HG03439 (cell line): Measurements from ENCODE around the gene MTOR.
A peak's percentile ranks its signal among the peaks of the same experiment; 100 is the strongest.
"Not testable (repeated sequence)": the region's sequence is repeated elsewhere in the genome, so short reads cannot be mapped to it uniquely, and the experiment has no call there.

ENCODE experiments used
- ATAC-seq: cut with Tn5 transposase; IDR thresholded peaks from one replicate; pipeline ENCODE4 v1.9.1; 2021; ENCODE audit warnings: mild to moderate bottlenecking, moderate library complexity; ENCODE audit not compliant: unreplicated experiment

MTOR gene

DNA sequence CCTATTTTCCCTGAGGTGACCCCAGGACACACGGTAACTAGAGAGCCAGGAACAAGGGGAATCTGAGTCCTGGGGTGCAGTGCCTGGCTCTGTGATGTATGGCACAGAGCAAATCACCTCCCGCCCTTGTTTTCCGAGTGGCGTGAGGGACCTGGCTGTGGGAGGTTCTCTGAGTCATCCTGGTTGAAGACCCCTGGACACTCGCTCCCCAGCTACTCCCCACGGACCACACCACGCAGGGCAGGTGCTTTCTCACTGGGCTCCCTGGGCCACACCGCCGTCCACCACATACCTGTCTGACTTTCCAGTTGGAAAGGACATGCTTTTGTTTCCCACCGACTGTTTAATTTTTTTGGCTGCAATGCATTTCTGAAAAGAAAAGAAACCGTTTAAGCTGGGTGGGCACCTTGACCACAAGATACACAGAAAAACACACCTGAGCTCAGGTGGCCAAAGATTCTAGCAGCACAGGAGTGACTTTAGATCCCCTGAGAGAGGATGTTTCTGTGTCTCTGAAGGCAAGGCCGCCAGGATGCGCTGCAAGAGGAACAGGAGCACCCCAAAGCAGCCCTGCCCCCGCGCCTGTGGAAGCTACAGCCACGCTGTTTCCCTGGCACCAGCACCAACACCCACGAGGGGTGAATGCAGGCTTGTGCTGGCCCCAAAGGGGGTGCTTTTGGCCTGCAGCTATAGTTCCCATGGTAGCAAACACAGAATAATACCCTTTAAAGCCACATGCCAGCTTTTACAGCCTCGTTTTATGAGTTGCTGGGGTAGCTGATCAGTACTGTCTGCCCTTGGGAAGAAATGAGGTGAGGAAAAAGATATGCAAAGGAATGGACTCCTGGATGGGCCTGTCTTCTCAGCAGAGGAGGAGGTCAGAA lies 194.4 kb downstream of the MTOR start:
- ATAC-seq = no peak

DNA sequence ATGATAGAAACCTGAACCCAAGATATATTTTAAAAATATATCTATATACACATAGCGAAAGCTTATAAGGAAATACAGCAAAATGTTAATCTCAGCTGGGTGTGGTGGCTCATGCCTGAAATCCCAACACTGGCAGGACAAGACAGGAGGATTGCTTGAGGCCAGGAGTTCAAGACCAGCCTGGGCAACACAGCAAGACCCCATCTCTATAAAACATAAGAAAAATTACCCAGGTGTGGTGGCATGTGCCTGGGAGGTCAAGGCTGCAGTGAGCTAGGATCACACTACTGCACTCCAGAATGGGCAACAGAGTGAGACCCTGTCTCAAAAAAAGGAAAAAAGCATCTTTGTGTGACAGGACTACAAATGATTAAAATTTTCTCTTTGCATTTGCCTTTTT lies 196.6 kb downstream of the MTOR start:
- ATAC-seq = no peak

DNA sequence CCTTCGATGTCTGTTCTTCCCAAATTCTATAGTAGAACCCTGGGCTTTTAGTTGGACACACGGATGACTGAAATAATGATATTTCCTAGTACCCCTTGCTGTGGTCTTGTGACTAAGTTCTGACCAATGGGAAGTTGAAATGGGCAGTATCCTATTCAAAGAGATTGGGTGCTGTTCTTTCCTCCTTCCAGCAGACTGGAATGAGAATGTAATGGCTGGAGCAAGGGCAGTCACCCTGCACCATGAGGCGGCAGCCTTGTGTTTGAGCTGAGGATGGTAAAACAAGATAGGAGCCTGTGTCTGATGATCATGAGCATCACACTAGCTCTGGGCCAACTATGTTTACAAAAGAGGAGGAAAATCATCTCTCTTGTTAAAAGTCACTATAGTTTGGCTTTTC lies 197.4 kb downstream of the MTOR start:
- ATAC-seq = no peak

DNA sequence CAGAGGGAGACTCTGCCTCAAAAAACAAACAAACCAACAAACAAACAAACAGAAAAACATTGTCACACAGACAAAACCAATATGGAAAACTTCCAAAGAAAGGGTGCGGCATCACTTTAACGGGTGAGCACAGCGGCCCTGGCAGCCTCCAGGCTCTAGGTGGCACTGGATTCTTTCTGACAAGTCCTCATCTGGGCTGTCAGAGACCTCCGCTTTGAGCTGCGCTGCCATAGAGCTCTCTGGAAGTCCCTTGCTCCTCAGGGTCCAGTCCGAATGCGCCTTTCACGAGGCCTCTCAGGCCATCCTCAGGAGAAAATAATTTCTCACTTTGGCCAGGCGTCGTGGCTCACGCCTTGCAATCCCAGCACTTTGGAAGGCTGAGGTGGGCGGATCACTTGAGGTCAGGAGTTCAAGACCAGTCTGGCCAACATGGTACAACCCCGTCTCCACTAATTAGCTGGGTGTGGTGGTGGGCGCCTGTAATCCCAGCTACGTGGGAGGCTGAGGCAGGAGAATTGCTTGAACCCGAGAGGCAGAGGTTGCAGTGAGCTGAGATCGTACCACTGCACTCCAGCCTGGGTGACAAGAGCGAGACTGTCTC lies 198.3 kb downstream of the MTOR start:
- not testable (repeated sequence) for ATAC-seq

DNA sequence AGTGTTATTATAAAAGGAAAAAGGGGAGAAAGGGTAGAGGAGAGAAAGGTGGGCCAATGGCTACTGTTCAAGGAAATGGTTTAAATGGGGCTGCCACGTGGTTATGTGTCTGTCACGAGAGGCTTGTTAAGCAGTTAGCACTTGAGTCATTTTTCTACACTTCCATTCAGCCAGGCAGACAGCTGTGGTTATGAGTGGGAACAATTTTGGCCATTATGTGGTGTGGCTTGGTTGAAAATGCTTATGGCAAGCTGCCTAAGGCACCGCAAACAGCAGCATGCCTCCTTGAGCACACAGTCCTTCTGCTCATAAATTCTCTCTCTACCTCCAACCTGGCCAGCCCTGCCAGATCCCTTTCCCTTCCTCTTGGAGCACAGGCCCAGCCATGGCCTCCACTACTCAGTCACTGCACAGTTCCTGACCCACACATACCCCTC lies 199.4 kb downstream of the MTOR start:
- no peak for ATAC-seq

DNA sequence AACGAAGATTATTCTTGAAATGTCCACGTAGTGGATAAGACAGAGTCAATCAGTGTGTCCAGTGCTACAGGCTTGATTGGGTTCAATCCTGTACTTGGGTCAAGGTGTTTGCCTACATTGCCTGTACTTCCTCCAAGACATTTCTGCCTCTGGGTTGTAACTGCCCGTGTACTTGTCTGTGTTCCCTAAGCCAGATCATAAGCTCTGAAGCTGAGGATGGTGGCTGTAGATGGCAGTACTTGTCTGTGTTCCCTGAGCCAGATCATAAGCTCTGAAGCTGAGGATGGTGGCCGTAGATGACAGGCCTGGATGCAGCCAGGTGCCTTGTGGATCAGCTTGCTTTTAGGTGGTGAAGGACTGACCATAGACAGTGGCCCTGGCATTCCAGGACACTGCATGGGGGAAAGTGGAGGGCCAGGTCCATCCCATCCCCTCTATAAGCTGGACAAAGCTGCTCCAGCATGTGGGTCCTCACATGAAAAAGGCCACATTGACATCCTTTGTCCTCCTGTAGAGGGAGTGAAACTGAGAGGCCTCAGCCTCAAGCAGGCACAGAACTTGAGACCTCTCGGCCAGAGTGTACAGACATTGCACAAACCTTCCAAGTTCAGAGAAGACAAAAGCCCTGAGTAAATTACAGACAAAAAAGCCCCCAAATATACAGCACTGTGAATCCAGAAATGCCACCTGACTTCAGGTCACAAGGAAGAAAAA lies 200.5 kb downstream of the MTOR start:
- ATAC-seq = no peak

DNA sequence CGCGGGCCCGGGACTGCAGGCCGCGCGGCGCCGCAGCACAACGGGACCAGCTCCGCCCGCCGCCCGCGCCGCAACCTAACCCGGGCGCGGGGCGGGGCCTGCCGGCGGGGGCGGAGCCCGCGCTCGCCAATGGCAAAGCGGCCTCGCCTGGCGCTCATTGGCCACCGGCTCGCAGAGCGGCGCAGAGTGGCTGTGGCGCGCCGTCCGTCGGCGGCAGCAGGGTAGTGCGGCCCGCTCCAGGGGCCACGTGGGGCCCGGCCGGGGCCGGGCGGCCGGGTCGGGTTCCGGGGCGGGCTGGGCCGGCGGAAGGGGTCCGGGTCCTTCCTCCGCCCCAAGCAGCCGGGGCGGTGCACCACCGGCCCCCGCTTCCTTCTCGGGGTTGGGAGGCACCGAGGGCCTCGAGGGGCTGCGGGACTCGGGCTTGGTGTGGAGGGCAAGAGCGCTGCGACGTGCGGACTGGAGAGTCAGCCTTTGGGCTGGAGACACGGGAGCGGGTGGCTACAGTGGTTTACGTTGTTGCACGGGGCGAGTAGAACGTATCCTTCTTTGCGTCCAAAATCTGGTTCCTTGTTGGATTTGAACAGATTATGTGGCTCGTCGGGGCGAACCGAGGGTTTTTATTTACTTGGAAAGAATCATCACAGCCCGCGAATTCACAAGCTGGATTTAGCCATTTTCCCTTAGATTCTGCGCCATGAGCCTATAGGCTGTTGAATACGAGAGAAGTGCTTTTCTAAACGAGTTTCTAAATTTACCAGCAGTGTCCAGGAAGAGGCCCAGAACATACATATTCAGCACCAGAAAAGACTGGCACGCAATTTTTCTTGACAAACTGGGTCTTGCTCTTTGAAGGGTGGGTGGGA lies 202.2 kb downstream of the MTOR start, which contains the start of gene SRM:
SRM (minus strand) TSS at position 51 of the 863 bp plus-strand sequence. CDS start 75 bp downstream, outside the sequence.
- ATAC-seq = peak; percentile 81

DNA sequence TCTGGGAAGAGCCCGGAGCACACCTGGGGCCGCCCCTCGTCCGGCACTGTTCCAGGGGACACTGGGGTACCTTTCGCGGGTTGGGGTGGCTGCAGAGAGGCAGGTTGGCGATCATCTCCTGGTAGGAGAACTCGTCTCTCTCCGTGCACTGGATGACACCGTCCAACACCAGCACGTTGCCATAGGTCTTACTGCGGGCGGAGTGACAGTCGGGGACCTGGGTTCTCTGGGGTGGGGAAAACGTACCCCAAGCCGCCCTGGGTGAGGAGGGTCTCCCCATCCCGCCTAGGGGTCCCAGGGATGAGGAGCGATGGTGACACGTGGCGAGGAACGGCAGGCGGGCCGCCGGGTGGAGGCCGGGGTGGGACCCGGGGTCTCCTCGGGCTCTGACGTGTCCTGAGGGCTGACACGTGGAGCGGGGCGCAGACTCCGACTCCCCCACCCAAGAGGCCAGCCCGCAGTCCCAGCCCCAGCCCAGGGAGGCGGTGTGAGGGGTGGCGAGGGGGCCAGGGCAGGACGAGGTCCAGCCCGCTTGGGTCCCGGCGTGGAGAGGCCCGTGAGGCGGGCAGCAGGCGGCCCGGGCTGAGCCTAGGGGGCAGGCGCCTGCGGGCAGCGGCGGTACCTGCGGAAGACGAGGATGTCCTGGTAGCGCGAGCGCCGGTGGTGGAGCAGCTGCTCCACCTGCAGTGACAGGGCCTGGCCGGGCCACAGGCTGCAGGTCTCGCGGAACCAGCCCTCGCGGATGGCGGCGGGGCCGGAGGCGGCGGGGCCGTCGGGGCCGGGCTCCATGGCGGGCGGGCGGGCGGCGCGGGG lies 203.0 kb downstream of the MTOR start:
- ATAC-seq = peak; percentile 30

DNA sequence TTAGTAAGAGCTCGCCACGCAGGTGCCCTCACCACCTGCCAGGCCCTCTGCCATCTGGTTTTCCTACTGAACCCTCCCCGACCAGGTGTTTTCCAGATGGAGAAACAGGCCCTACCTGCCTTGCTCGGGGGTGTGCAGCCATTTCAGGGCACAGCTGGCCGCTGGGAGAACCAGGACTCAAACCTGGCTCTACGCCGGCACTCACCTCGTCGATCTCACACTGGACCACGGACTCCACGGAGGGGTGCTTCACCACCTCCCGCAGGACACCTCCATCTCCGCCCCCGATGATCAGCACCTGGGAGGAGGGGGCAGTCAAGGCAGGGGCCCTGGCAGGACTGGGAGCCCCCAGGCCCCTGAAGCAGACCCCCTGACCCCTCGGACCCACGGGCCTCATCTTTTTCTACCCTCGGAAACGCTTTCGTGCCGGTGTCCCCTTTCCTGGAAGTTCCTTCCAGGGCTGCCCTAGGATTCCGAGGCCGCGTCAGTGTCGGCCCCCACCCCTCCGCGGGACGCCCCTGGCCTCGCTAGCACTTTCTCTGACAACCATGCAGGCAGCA lies 203.7 kb downstream of the MTOR start:
- ATAC-seq = no peak

DNA sequence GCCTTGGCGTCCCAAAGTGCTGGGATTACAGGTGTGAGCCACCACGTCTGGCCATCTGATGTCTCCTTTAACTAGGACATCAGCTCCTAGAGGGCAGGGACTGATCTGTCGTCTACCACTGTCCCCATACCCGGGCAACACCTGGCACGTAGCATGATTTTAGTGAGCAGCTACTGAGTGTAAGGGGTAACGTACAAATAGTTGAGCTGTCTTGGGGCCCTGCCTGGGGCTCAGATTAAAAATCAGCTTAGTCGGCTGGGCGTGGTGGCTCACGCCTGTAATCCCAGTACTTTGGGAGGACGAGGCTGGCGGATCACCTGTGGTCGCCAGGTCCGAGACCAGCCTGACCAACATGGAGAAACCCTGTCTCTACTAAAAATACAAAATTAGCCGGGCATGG lies 204.3 kb downstream of the MTOR start:
- ATAC-seq = no peak

DNA sequence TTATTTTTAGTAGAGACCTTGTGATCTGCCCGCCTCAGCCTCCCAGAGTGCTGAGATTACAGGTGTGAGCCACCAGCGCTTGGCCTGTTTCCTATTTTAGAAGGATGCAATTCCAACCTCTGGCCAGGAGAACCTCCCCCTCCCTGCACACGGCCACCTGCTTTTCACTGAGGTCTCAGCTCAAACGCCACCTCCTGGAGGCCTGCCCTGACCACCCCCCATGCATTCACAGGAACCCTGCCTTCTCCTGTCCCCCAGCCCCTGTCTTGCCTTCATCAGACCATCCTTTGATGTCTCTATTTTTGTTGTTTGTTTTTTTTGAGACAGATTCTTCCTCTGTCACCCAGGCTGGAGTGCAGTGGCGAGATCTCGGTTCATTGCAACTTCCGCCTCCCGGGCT lies 204.9 kb downstream of the MTOR start:
- ATAC-seq = no peak
